ELF-1 (cell line): ENCODE data around the gene IQSEC1.

Experiments used
- DNase-seq: peaks from one replicate; pipeline ENCODE4 v3.0.0-alpha.2; 2016; ENCODE audit warnings: low read depth, low spot score

IQSEC1 gene

GRCh38 chr3:12986031-12986430 lies 87.2 kb downstream of the IQSEC1 start:
- DNase-seq, result no peak

- no peak for DNase-seq
These were observed 88.1 kb downstream of the IQSEC1 start for GRCh38 chr3:12985148-12985547.

- DNase-seq, result peak; percentile 92
These were observed 89.0 kb downstream of the IQSEC1 start for GRCh38 chr3:12984023-12984823.

DNA sequence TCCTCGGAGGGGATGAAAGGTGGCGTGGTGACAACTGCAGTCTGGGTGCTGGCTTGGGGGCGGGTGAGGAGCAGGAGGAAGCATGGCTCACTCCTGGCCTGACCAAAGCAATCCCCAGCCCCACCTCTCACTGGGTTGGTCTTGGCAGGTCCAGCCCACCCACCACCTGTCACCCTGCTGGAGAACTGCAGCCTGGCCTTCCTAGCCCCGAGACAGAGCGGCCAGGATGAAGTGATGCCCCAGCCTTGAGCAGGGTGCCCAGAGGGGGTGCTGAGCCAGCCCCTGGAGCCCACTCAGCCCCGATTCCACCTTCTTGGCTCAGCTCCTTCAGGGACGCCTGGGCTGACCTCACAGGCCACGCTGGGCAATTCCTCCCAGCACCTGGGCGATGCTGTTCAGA lies 89.9 kb downstream of the IQSEC1 start:
- no peak for DNase-seq

- no peak for DNase-seq
These were observed 90.6 kb downstream of the IQSEC1 start for GRCh38 chr3:12982619-12983101.

GRCh38 chr3:12981306-12982275 lies 91.6 kb downstream of the IQSEC1 start:
- no peak for DNase-seq

- no peak for DNase-seq
These were observed 92.5 kb downstream of the IQSEC1 start for GRCh38 chr3:12980596-12981290.

DNA sequence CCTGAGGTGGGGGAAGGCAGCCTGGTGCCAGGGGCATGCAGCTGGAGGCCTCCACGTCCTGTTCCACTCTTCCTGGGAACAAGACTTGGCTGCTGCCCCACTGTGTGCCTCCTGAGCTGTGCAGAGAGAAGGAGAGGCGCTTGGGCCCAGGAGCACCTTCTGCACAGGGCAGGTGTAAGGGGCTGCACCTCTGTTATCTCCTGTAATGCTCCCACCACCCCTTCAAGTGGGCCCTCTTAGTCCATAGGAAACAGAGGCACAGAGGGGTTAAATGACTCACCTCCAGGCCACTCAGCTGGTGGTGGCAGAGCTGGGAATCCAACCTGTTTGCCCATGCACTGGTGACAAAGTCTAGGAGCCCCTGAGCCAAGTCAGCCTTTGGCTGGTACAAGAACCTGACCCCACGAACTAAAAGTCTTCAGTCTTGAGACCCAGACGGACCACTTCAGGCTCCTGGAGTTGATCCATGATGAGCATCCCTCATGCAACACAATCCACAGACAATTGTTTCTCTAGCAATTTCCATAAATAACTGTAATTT lies 93.2 kb downstream of the IQSEC1 start:
- no peak for DNase-seq

- DNase-seq, result no peak
These were observed 93.9 kb downstream of the IQSEC1 start for GRCh38 chr3:12979151-12979946.

- no peak for DNase-seq
These were observed 94.5 kb downstream of the IQSEC1 start for GRCh38 chr3:12978682-12979081.

DNA sequence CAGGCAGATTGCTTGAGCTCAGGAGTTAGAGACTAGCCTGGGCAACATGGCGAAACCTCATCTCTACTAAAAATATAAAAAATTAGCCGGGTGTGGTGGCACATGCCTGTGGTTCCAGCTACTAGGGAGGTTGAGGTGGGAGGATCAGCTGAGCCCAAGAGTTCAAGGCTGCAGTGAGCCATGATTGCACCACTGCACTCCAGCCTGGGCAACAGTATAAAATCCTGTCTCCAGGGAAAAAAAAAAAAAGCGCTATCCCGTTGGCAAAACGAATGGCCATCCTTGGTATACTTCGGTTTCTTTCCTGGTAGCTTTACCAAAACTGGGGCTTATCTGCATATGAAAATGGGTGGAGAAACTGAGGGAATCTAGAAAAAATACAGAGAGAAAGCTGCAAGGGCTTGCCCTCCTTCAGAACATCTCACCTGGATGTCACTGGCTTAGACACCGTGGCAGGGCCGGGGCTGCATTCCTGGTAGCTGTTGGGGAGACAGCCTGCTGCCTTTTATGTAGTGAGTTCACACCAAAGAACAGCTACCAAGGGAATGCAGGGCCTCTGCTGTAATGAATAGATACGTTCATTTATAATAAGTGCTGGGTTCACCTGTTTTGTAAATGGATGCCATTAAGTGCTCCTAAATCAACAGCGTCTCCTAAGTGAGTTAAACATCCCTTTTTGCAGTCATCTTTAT lies 96.0 kb downstream of the IQSEC1 start:
- DNase-seq, result no peak

GRCh38 chr3:12975748-12976522 lies 97.3 kb downstream of the IQSEC1 start:
- DNase-seq, result no peak

GRCh38 chr3:12974819-12975218 lies 98.4 kb downstream of the IQSEC1 start:
- no peak for DNase-seq

DNA sequence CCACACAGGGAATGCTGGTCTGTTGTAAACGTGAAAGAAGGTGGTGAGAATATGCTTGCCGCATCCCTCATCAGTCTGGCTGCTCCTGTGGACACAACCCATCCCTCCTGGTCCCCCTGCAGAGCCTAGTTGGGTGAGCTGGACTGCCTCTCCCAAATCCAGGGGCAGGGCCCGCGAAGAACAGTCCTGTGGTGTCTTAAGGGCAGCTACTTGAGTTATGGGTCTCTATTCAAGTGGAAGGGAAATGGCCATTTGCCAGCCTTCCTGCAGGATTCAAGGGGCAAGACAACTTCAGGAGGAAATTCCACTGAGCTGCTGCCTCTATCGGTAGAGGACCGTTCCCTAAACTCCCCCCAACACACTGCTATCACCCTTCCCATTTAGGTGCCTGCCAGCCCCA lies 98.9 kb downstream of the IQSEC1 start:
- no peak for DNase-seq

DNA sequence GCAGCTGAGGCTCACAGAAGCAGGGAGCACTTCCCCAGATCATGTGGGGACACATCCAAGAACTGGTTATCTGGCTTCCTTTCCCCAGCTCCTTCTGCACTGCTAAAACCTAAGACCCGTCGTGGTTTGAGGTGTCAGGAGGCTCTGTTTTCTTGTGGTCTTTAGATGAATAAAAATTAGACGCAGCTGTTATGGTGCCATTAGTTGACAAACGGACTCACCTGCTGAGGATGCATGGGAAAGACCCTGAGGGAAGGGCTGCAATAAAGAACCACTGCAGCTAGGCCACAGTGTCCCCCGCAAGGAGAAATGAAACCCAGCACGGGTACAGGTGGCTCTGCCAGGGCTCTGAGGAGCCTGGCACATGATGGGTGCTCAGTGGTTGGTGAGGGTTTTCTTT lies 99.4 kb downstream of the IQSEC1 start:
- no peak for DNase-seq

- DNase-seq, result no peak
These were observed 100.2 kb downstream of the IQSEC1 start for GRCh38 chr3:12972781-12973702.

DNA sequence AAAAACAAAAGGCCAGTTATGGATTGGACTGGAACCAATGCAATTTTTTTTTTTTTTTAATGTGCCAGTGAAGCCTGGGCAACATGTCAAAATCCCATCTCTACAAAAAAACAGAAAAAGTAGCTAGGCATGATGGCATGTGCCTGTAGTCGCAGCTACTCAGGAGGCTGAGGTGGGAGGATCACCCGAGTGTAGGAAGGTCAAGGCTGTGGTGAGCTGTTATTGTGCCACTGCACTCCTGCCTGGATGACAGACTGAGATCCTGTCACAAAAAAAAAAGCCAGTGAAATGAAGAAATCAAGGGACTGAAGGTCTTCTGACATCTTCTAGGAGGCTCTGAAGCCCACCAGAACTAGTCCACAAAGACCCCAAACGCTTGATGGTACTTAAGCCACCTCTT lies 101.2 kb downstream of the IQSEC1 start:
- DNase-seq, result no peak

GRCh38 chr3:12970684-12971083 lies 102.5 kb downstream of the IQSEC1 start:
- DNase-seq, result no peak
